Mucosa of rectum (tissue), 2 donors: Measurements from ENCODE around the gene GUSB.
"Not testable (repeated sequence)": the region's sequence is repeated elsewhere in the genome, so short reads cannot be mapped to it uniquely, and the experiment has no call there.

Experiments
- H3K27ac ChIP-seq, 2 donors: one replicate each; pipeline ENCODE4 v1.7.0; 2013; ENCODE audit warnings: inconsistent platforms in 2 of 2, low read depth in 2 of 2, low read length in 2 of 2
- H3K27me3 ChIP-seq, 2 donors: one replicate each; pipeline ENCODE4 v1.7.0; 2013; ENCODE audit warnings: low read length in 2 of 2; ENCODE audit not compliant: control insufficient read depth in 2 of 2, insufficient read depth in 2 of 2
- H3K36me3 ChIP-seq, 2 donors: one replicate each; pipeline ENCODE4 v1.7.0; 2013; ENCODE audit warnings: low read length in 2 of 2; ENCODE audit not compliant: control insufficient read depth in 2 of 2, insufficient read depth in 2 of 2
- H3K4me1 ChIP-seq, 2 donors: one replicate each; pipeline ENCODE4 v1.7.0; 2013; ENCODE audit warnings: low read length in 2 of 2, mild to moderate bottlenecking in 1 of 2; ENCODE audit not compliant: control insufficient read depth in 2 of 2, insufficient read depth in 2 of 2
- H3K4me3 ChIP-seq, 2 donors: one replicate each; pipeline ENCODE4 v1.7.0; 2013; ENCODE audit warnings: low read length in 2 of 2
- H3K9ac ChIP-seq, 2 donors: one replicate each; pipeline ENCODE4 v1.7.0; 2013; ENCODE audit warnings: low read length in 2 of 2, low read depth in 1 of 2, mild to moderate bottlenecking in 1 of 2
- H3K9me3 ChIP-seq, 2 donors: one replicate each; pipeline ENCODE4 v1.7.0; 2013; ENCODE audit warnings: low read length in 2 of 2; ENCODE audit not compliant: control insufficient read depth in 2 of 2
- donor health status: healthy.
- donor health status: Normal muscosa, but diverticular disease.

The GUSB gene

GRCh38 chr7:65962033-65962432, 20.0 kb downstream of the GUSB start:
- Histone ChIP-seq H3K36me3 (peaks cover 47 to 62% of the 10 kb centered on the region in 2 donors), H3K9me3 (no peaks in the 10 kb centered on the region), H3K27me3 (no peaks in the 10 kb centered on the region), H3K27ac (no peak overlapping the region), H3K4me3 (no peak overlapping the region), H3K9ac (no peak overlapping the region), H3K4me1 (no peaks in the 10 kb centered on the region)

- no peak overlapping the region for H3K27ac ChIP-seq
- H3K36me3 ChIP-seq = peaks cover 40 to 59% of the 10 kb centered on the region in 2 donors
- H3K9ac ChIP-seq = no peak overlapping the region
- no peaks in the 10 kb centered on the region for H3K9me3 ChIP-seq
- H3K4me3 ChIP-seq = no peak overlapping the region
- no peaks in the 10 kb centered on the region for H3K27me3 ChIP-seq
- no peaks in the 10 kb centered on the region for H3K4me1 ChIP-seq
These were observed 21.5 kb downstream of the GUSB start for GRCh38 chr7:65960351-65961074.

GRCh38 chr7:65955718-65956117, 26.3 kb downstream of the GUSB start:
- no peaks in the 10 kb centered on the region for H3K4me1 ChIP-seq
- peaks cover 24 to 33% of the 10 kb centered on the region in 2 donors for H3K36me3 ChIP-seq
- no peaks in the 10 kb centered on the region for H3K27me3 ChIP-seq
- no peak overlapping the region for H3K4me3 ChIP-seq
- H3K9me3 ChIP-seq = no peaks in the 10 kb centered on the region
- H3K9ac ChIP-seq = no peak overlapping the region
- H3K27ac ChIP-seq = no peak overlapping the region

- H3K9me3 ChIP-seq = no peaks in the 10 kb centered on the region
- no peaks in the 10 kb centered on the region for H3K4me1 ChIP-seq
- H3K27me3 ChIP-seq = no peaks in the 10 kb centered on the region
- H3K4me3 ChIP-seq = no peak overlapping the region
- H3K27ac ChIP-seq = no peak overlapping the region
- no peak overlapping the region for H3K9ac ChIP-seq
- H3K36me3 ChIP-seq = peaks cover 17 to 23% of the 10 kb centered on the region in 2 donors
These were observed 28.0 kb downstream of the GUSB start for GRCh38 chr7:65953890-65954450.

DNA sequence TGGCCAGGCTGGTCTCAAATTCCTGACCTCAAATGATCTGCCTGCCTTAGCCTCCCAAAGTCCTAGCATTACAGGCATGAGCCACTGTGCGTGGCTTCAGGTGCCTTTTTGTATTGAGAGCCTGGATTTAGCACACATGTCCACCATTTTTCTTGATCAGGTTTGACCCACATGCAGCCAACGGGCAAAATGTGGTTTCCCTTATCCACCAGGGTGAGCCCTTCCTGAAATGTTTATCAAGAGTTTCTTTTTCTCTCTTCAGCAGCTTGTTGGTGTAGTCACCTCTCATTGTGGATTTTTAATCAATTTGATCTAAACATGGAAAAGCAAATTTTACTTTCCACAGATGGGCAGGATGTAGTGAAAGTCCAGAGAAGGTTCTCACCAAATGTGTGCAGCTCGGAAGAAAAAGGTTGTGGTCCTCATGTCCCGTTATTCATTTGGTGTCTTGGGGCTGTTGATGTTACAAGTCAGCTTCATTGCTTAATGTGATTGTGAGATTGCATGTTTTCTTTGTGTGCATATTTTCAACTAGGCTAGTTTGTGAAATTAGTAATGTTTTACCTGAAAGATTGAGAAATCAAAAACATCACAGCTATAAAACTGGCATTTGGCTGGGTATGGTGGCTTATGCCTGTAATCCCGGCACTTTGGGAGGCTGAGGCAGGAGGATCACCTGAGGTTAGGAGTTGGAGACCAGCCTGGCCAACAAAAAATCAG, 28.9 kb downstream of the GUSB start:
- Histone ChIP-seq H3K27ac (no peak overlapping the region), H3K4me3 (no peak overlapping the region), H3K9ac (no peak overlapping the region), H3K36me3 (peaks cover 13 to 23% of the 10 kb centered on the region in 2 donors), H3K27me3 (no peaks in the 10 kb centered on the region), H3K9me3 (no peaks in the 10 kb centered on the region), H3K4me1 (no peaks in the 10 kb centered on the region)

DNA sequence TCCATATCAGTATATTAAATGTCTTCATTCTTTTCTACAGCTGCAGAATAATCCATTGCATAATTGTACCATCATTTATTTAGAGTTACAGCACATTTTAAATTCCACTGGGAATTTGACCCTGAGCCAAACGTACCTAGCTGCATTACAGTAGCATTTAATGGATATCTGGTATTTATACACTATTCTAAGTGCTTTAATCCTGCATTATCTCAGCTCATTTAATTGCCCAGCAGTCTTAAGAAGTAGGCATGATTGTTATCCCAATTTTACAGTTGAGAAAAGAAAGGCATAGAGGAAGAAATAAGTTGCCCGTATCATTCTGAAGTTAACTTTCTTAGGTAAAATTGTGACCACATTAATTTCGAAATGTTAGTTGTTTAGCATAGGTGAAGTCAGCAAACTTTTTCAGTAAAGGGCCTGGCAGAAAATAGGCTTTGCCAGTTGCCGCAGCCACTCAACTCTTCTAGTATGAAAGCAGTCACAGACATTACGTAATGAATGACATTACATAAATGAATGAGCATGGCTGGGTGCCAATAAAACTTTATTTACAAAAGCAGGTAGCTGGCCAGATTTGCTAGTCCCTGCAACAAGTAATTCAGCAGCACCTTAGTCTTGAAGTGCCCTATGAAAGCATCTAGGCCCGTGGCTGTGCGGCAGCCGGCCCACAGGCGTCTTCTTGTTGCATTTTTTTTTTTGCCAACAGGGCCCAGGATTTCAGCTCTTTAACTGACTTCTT, 30.0 kb downstream of the GUSB start:
- H3K4me1 ChIP-seq = no peaks in the 10 kb centered on the region
- no peak overlapping the region for H3K27ac ChIP-seq
- peaks cover 13 to 23% of the 10 kb centered on the region in 2 donors for H3K36me3 ChIP-seq
- no peaks in the 10 kb centered on the region for H3K27me3 ChIP-seq
- no peaks in the 10 kb centered on the region for H3K9me3 ChIP-seq
- H3K4me3 ChIP-seq = no peak overlapping the region
- H3K9ac ChIP-seq = no peak overlapping the region

- no peaks in the 10 kb centered on the region for H3K9me3 ChIP-seq
- H3K27me3 ChIP-seq = no peaks in the 10 kb centered on the region
- no peak overlapping the region for H3K27ac ChIP-seq
- H3K4me1 ChIP-seq = no peaks in the 10 kb centered on the region
- H3K36me3 ChIP-seq = no peaks in the 10 kb centered on the region
- no peak overlapping the region for H3K4me3 ChIP-seq
- H3K9ac ChIP-seq = no peak overlapping the region
These were observed 35.1 kb downstream of the GUSB start for GRCh38 chr7:65946904-65947303.

DNA sequence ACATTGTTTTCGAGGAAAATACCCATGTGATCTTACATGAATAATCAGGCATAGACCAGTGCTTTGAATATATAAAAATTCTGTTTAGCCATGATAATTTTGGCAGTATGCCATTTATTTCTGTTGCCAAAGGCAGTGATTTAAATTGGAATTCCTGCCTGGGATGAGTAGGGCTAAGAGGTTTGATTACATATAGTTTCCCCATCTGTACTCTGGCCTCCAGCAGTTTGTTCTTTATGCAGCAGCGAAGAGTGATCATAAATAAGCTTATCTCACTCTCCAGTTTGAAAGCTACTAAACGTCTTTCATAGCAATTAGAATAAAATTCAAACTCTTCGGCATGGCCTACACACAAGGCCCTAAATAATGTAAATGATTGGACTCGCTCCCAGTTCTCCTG, 36.2 kb downstream of the GUSB start:
- not testable (repeated sequence) for H3K36me3 ChIP-seq, H3K27me3 ChIP-seq, H3K4me1 ChIP-seq, H3K27ac ChIP-seq, H3K4me3 ChIP-seq, H3K9ac ChIP-seq, H3K9me3 ChIP-seq

GRCh38 chr7:65938336-65938895, 43.6 kb downstream of the GUSB start:
- H3K4me3 ChIP-seq = no peak overlapping the region
- no peaks in the 10 kb centered on the region for H3K4me1 ChIP-seq
- H3K27ac ChIP-seq = no peak overlapping the region
- H3K27me3 ChIP-seq = no peaks in the 10 kb centered on the region
- no peaks in the 10 kb centered on the region for H3K9me3 ChIP-seq
- H3K9ac ChIP-seq = no peak overlapping the region
- H3K36me3 ChIP-seq = peaks cover 0 to 2% of the 10 kb centered on the region in 2 donors
